Activated naive CD4-positive, alpha-beta T cell treated with anti-CD3 and anti-CD28 coated beads, Interleukin-2, amount 10 ng/mL, durations not matched to agents 5 hours and 36 hours (primary cell): ENCODE data around the gene GUSB. TPM values are rescaled to one million over a fixed set of nuclear protein-coding genes. Genes with fewer than 3 reads are reported as not detected.

ENCODE experiments used
- total RNA-seq, 2 experiments: library from RNA; stranded (reverse); gene quantifications; one replicate each; pipeline ENCODE4 v1.2.3, GENCODE V29; 2021

Gene GUSB
- total RNA-seq: 10 to 100 TPM; 61.1 to 64.3 TPM

GRCh38 chr7:65981965-65982792 is at the start of gene GUSB:
TSS of gene GUSB (minus strand) at chr7:65982213. CDS start at chr7:65982183, 30 bp downstream.

Other genes with a start within 250 kb of the GUSB start
- 10 to 100 TPM; 12.2 to 13.7 TPM for gene VKORC1L1, start 109.1 kb downstream of the GUSB start, total RNA-seq
- gene ASL, start 93.6 kb upstream of the GUSB start, total RNA-seq: 10 to 100 TPM; 32.0 to 34.0 TPM
- gene CRCP, start 132.6 kb upstream of the GUSB start, total RNA-seq: 10 to 100 TPM; 25.5 to 26.5 TPM
- gene TPST1, start 223.1 kb upstream of the GUSB start, total RNA-seq: 1 to 10 TPM; 2.8 to 4.2 TPM